K562 (cell line): Measurements from ENCODE around the gene PTPN14.

ENCODE experiments used
- FOXJ3 ChIP-seq: sonication (generic); formaldehyde crosslinking; IDR thresholded peaks from 2 replicates; pipeline ENCODE4 v1.4.0; 2020; ENCODE audit warnings: mild to moderate bottlenecking, missing genetic modification reagents
- ZNF274 ChIP-seq: IDR thresholded peaks from 2 replicates; pipeline ENCODE4 v1.6.1; 2011; ENCODE audit warnings: low read depth, mild to moderate bottlenecking, low read length, moderate library complexity, borderline replicate concordance
- ZNF583 ChIP-seq: fragments of 250-450 bp; sonication (Bioruptor Pico); IDR thresholded peaks from 2 replicates; pipeline ENCODE4 v1.4.0; 2020
- TF ChIP-seq, protein P1 (sequence below), 2 experiments: fragments of 450-650 bp in 1 of 2; sonication (generic) in 1 of 2; formaldehyde crosslinking in 1 of 2; IDR thresholded peaks; 2 replicates each; pipeline versions ENCODE4 v1.7.1 to v1.9.0; 2016 to 2022; ENCODE audit warnings: inconsistent platforms in 1 of 2, mild to moderate bottlenecking in 1 of 2, missing genetic modification reagents in 1 of 2

DNA sequence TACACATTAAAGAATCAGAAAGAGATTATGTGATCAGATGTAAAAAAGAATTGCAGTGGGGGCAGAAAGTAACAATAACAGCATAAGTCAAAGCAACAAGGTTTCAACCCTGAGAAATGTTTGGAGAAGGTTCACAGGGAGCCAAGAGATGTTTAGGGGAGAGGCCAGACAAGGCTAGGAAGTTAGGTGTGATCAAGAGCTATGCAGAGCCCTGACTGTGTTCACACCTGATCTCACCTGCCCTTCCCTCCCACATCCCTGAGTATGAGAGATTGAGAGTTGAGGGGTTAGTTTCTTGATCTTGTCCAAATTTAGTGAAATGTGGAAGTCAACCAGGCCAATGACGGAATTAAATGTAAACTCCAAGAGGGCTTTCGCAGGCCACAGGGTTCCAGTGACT lies 10.2 kb downstream of the PTPN14 start:
- TF ChIP-seq ZNF583 (CRISPR knock-in tag) (no peak), ZNF274 (no peak), FOXJ3 (CRISPR knock-in tag) (no peak)
- TF ChIP-seq, protein P1, sequence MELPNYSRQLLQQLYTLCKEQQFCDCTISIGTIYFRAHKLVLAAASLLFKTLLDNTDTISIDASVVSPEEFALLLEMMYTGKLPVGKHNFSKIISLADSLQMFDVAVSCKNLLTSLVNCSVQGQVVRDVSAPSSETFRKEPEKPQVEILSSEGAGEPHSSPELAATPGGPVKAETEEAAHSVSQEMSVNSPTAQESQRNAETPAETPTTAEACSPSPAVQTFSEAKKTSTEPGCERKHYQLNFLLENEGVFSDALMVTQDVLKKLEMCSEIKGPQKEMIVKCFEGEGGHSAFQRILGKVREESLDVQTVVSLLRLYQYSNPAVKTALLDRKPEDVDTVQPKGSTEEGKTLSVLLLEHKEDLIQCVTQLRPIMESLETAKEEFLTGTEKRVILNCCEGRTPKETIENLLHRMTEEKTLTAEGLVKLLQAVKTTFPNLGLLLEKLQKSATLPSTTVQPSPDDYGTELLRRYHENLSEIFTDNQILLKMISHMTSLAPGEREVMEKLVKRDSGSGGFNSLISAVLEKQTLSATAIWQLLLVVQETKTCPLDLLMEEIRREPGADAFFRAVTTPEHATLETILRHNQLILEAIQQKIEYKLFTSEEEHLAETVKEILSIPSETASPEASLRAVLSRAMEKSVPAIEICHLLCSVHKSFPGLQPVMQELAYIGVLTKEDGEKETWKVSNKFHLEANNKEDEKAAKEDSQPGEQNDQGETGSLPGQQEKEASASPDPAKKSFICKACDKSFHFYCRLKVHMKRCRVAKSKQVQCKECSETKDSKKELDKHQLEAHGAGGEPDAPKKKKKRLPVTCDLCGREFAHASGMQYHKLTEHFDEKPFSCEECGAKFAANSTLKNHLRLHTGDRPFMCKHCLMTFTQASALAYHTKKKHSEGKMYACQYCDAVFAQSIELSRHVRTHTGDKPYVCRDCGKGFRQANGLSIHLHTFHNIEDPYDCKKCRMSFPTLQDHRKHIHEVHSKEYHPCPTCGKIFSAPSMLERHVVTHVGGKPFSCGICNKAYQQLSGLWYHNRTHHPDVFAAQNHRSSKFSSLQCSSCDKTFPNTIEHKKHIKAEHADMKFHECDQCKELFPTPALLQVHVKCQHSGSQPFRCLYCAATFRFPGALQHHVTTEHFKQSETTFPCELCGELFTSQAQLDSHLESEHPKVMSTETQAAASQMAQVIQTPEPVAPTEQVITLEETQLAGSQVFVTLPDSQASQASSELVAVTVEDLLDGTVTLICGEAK (IDR thresholded peaks at IDR 0.05) = no peak
- TF ChIP-seq, protein P1 (CRISPR knock-in tag; IDR thresholded peaks at IDR 0.05) = no peak
